ENCODE measurements around the gene LONP2. TPM values are rescaled to one million over a fixed set of nuclear protein-coding genes. Genes with fewer than 3 reads are reported as not detected.
"Not testable (repeated sequence)": the region's sequence is repeated elsewhere in the genome, so short reads cannot be mapped to it uniquely, and the experiment has no call there.

The LONP2 gene
- polyA plus RNA-seq, 2 of the 4 experiments (the other 2 are of a cell fraction) = 27.8 to 51.3 TPM

DNA sequence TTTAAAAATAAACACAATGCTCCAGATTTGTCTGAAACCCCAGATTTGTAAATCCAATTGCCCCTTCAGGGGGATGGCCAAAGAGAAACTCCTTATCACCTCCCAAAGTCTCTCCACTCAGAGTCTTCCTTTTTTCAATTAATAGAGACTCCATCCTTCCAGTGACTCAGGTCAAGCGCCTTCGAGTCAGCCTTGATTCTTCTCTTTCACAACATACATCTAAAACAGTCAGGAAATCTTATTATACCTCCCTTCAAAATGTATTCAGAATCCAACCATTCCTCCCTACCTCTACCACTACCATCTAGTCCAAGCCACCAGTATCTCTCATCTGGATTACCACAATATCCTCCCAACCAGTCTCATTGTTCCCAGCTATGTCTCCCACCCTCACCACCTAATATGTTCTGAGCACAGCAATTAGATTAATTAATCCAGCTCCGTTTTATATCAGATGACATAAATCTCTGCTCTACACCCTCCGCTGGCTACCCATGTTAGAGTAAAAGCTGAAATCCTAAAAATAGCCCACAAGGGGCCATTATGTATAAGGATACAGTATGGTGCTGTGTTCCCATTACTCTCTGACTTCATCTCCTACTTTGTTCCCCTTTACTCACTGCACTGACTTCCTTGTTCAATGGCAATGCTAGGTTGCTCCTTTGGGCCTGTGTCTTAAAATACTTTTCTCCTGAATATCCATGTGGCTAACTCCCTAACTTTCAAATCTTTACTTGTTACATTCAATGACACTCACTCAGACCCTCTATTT is 129.3 kb downstream of the LONP2 start:
- peak; percentile 26 to 57; a peak in 3 of 6 replicates for ATAC-seq
- ChIA-PET POLR2A (no interaction called here), CTCF (interaction anchor here (1.2 to 1.9 kb wide), 2 partner anchors 20 to 250 kb away, joined by 3 to 6 read pairs; no protein-coding TSS in a partner anchor)
- peak overlapping the region in 1 of 2 experiments; percentile 56; a peak in 1 of 6 replicates for H3K27ac ChIP-seq
- H3K9me3 ChIP-seq = no peaks in the 10 kb centered on the region
- no peak for FAIRE-seq
- TF ChIP-seq JUN (IDR thresholded peaks at IDR 0.05) (no peak), POLR2AphosphoS2 (conservative IDR thresholded peaks at IDR 0.05; ENCODE audit: low read length) (no peak), USF2 (IDR thresholded peaks at IDR 0.05) (no peak), HOXB13 (CRISPR knock-in tag; IDR thresholded peaks at IDR 0.05; ENCODE audit: low read depth) (no peak), SREBF2 (IDR thresholded peaks at IDR 0.05) (no peak)
- peak overlapping the region; percentile 72 for H3K4me2 ChIP-seq
- peaks cover 86% of the 10 kb centered on the region for H3K4me1 ChIP-seq
- no peak for DNase-seq (ENCODE audit: low read depth in 1 of 2, low spot score in 1 of 2)
- WGBS (ENCODE audit: missing lambda C conversion rate) = 89% methylated on average over 4 of the region's 4 CpGs
- no peak overlapping the region for H3K4me3 ChIP-seq

DNA sequence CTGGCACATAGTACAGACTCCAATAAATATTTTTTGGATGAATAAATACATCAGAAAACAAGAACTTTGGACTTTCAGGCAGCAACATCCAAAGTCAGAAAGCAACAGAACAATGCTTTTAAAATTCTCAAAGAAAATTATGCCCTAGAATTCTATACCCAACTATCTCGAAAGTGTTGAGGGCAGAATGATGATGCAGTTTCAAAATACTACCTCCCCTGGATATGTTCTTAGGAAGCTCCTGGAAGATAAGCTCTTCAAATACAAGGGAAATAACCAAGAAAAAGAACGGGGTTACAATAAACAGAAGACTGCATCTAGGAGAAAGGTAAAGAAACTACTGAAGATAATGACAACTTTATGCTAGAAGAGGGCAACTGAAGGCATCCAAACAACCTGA is 130.2 kb downstream of the LONP2 start:
- FAIRE-seq (no peak), DNase-seq (ENCODE audit: low read depth in 1 of 2, low spot score in 1 of 2) (no peak), ATAC-seq (no peak)
- Histone ChIP-seq H3K9me3 (no peaks in the 10 kb centered on the region), H3K4me1 (peaks cover 88% of the 10 kb centered on the region), H3K4me3 (no peak overlapping the region), H3K27ac (peak overlapping the region in 1 of 2 experiments; percentile 56; a peak in 2 of 6 replicates), H3K4me2 (peak overlapping the region; percentile 72)
- no peak for TF ChIP-seq RCOR1 (IDR thresholded peaks at IDR 0.05; ENCODE audit: low read depth, low read length)
- ChIA-PET CTCF (interaction anchor here (1.8 to 1.9 kb wide), 2 partner anchors 20 to 249 kb away, joined by 6 read pairs; no protein-coding TSS in a partner anchor), POLR2A (no interaction called here)
- WGBS (ENCODE audit: missing lambda C conversion rate) = 8% methylated on average over 2 of the region's 2 CpGs

- H3K4me1 ChIP-seq = peaks cover 77% of the 10 kb centered on the region
- H3K27ac ChIP-seq; H3K9me3 ChIP-seq; FAIRE-seq; DNase-seq (ENCODE audit: low read depth in 1 of 2, low spot score in 1 of 2); H3K4me3 ChIP-seq; ATAC-seq: not testable (repeated sequence)
- peak overlapping the region; percentile 13; the same call in 2 of the 3 replicates for H3K4me2 ChIP-seq
- POLR2A ChIA-PET = interaction anchor here (0.7 to 1.3 kb wide), 2 partner anchors 8 to 12 kb away, joined by 3 to 5 read pairs; partner anchors contain the start of gene SIAH1
- CTCF ChIA-PET = interaction anchor here (0.7 to 1.0 kb wide), 4 partner anchors 23 to 166 kb away, joined by 3 to 4 read pairs (median 3); no protein-coding TSS in a partner anchor
- WGBS (ENCODE audit: missing lambda C conversion rate) = 87% methylated on average over 7 of the region's 7 CpGs
These were observed 133.2 kb downstream of the LONP2 start for GRCh38 chr16:48377301-48377700.

DNA sequence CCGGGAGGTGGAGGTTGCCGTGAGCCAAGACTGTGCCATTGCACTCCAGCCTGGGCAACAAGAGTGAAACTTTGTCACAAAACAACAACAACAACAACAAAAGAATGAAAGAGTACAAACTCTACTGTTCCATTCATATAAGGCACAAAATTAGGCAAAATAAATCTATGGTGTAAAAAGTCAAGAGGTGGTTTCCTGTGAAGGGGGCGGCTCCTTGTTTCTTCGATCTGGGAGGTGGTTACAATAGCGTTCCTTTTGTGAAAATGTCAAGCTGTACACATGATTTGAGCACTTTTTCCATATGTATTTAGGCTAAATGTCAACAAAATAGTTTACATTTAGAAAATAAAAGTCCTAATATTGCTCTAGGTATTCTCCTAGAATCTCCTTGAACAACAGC is 134.2 kb downstream of the LONP2 start:
- no peak overlapping the region for H3K27ac ChIP-seq
- TF ChIP-seq CHD4 (IDR thresholded peaks at IDR 0.05; ENCODE audit: borderline replicate concordance) (no peak), JUNB (IDR thresholded peaks at IDR 0.05) (no peak), MYC (IDR thresholded peaks at IDR 0.05; ENCODE audit: borderline replicate concordance, low read length) (no peak), REST (IDR thresholded peaks at IDR 0.05) (no peak), GATA3 (IDR thresholded peaks at IDR 0.05; ENCODE audit: borderline replicate concordance) (no peak), SREBF2 (IDR thresholded peaks at IDR 0.05) (no peak), SMC3 (IDR thresholded peaks at IDR 0.05) (no peak), CBX2 (IDR thresholded peaks at IDR 0.05; ENCODE audit: borderline replicate concordance, low read depth) (no peak), BCL3 (IDR thresholded peaks at IDR 0.05) (no peak), FOXS1 (CRISPR knock-in tag; IDR thresholded peaks at IDR 0.05) (no peak), RAD21 (conservative IDR thresholded peaks at IDR 0.05 in 1 of 2, IDR thresholded peaks at IDR 0.05 in 1 of 2) (no peak), HEYL (CRISPR knock-in tag; IDR thresholded peaks at IDR 0.05) (no peak), NFE2L2 (conservative IDR thresholded peaks at IDR 0.05; ENCODE audit: low read length) (no peak), EP300 (IDR thresholded peaks at IDR 0.05) (no peak)
- TF ChIP-seq, protein P1, sequence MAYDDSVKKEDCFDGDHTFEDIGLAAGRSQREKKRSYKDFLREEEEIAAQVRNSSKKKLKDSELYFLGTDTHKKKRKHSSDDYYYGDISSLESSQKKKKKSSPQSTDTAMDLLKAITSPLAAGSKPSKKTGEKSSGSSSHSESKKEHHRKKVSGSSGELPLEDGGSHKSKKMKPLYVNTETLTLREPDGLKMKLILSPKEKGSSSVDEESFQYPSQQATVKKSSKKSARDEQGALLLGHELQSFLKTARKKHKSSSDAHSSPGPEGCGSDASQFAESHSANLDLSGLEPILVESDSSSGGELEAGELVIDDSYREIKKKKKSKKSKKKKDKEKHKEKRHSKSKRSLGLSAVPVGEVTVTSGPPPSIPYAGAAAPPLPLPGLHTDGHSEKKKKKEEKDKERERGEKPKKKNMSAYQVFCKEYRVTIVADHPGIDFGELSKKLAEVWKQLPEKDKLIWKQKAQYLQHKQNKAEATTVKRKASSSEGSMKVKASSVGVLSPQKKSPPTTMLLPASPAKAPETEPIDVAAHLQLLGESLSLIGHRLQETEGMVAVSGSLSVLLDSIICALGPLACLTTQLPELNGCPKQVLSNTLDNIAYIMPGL (CRISPR knock-in tag; IDR thresholded peaks at IDR 0.05; ENCODE audit: borderline replicate concordance) = no peak
- FAIRE-seq (no peak), DNase-seq (ENCODE audit: low read depth in 1 of 2, low spot score in 1 of 2) (no peak), ATAC-seq (no peak)
- H3K9me3 ChIP-seq = no peaks in the 10 kb centered on the region
- peak overlapping the region; percentile 19; the same call in 1 of the 3 replicates for H3K4me2 ChIP-seq
- CTCF ChIA-PET = interaction anchor here (0.7 kb wide), 2 partner anchors 167 to 944 kb away, joined by 3 read pairs; no protein-coding TSS in a partner anchor
- H3K4me3 ChIP-seq = no peak overlapping the region
- POLR2A ChIA-PET = no interaction called here
- WGBS (ENCODE audit: missing lambda C conversion rate) = 86% methylated on average over 5 of the region's 5 CpGs
- peaks cover 77% of the 10 kb centered on the region for H3K4me1 ChIP-seq
